BLaER1 treated with 17β-estradiol and CSF1 and Interleukin-3, amounts not matched to agents 10 nM and 100 nM (cell line): ENCODE data around the gene DEPDC5.

Source experiments
- H3K27ac ChIP-seq, 11 experiments: shearing (Covaris generic); formaldehyde crosslinking; 2 replicates each; pipeline ENCODE4 v1.8.1; 2022
- H3K27me3 ChIP-seq, 11 experiments: shearing (Covaris generic); formaldehyde crosslinking; 2 replicates each; pipeline ENCODE4 v1.8.1; 2022
- H3K36me3 ChIP-seq, 11 experiments: shearing (Covaris generic); formaldehyde crosslinking; 2 replicates each; pipeline ENCODE4 v1.8.1; 2022
- H3K4me1 ChIP-seq, 10 experiments: shearing (Covaris generic); formaldehyde crosslinking; 2 replicates each; pipeline ENCODE4 v1.8.1; 2022
- H3K4me2 ChIP-seq, 11 experiments: shearing (Covaris generic); formaldehyde crosslinking; 2 replicates each; pipeline ENCODE4 v1.8.1; 2022
- H3K4me3 ChIP-seq, 10 experiments: shearing (Covaris generic); formaldehyde crosslinking; 2 replicates each; pipeline ENCODE4 v1.8.1; 2022
- H3K9ac ChIP-seq, 11 experiments: shearing (Covaris generic); formaldehyde crosslinking; 2 replicates each; pipeline ENCODE4 v1.8.1; 2022
- H3K9me3 ChIP-seq, 11 experiments: shearing (Covaris generic); formaldehyde crosslinking; replicated peaks in 1 of 11; 2 replicates each; pipeline ENCODE4 v1.8.1; 2022
- H4K20me1 ChIP-seq, 11 experiments: shearing (Covaris generic); formaldehyde crosslinking; 2 replicates each; pipeline ENCODE4 v1.8.1; 2022
- Cebpa-rat ChIP-seq, 11 experiments: shearing (Covaris generic); IDR thresholded peaks; 2 replicates each; pipeline ENCODE4 v1.8.1; 2022

DEPDC5 gene

GRCh38 chr22:31943206-31943977 is 189.6 kb downstream of the DEPDC5 start:
- peak overlapping the region; percentile 80 to 98 (median 94) for H3K4me3 ChIP-seq
- TF ChIP-seq Cebpa-rat (IDR thresholded peaks at IDR 0.05): no peak
- H3K36me3 ChIP-seq: peaks cover 7 to 28% (median 12%) of the 10 kb centered on the region in 11 experiments
- peak overlapping the region; percentile 67 to 98 (median 80) for H3K4me2 ChIP-seq
- peak overlapping the region in 10 of 11 experiments; percentile 89 to 99 (median 97); a peak in 21 of 22 replicates for H3K27ac ChIP-seq
- peaks cover 33 to 44% (median 37%) of the 10 kb centered on the region in 10 experiments for H3K4me1 ChIP-seq
- H3K9me3 ChIP-seq: no peaks in the 10 kb centered on the region
- H3K9ac ChIP-seq: peak overlapping the region; percentile 46 to 100 (median 98); a peak in 21 of 22 replicates
- peaks cover 20 to 38% (median 34%) of the 10 kb centered on the region in 11 experiments; a peak in 21 of 22 replicates for H4K20me1 ChIP-seq
- H3K27me3 ChIP-seq: no peaks in the 10 kb centered on the region

- peak within 1 kb of the TSS; percentile 80 to 99 (median 97) for H3K27ac ChIP-seq
Measured at GRCh38 chr22:31943978-31944699, 190.3 kb downstream of the DEPDC5 start, which contains the start of gene YWHAH. Gene YWHAH, plus strand, starts transcription at chr22:31944535. Its CDS starts 199 bp downstream, at chr22:31944734.

GRCh38 chr22:31944700-31945442 is 191.1 kb downstream of the DEPDC5 start:
- H3K4me2 ChIP-seq: peak overlapping the region; percentile 82 to 98 (median 92)
- peaks cover 33 to 46% (median 38%) of the 10 kb centered on the region in 10 experiments for H3K4me1 ChIP-seq
- H3K27ac ChIP-seq: peak overlapping the region; percentile 80 to 99 (median 97)
- H3K9me3 ChIP-seq: no peaks in the 10 kb centered on the region
- no peaks in the 10 kb centered on the region for H3K27me3 ChIP-seq
- H3K4me3 ChIP-seq: peak overlapping the region; percentile 80 to 98 (median 94)
- H3K9ac ChIP-seq: peak overlapping the region; percentile 92 to 100 (median 98)
- no peak for TF ChIP-seq Cebpa-rat (IDR thresholded peaks at IDR 0.05)
- H3K36me3 ChIP-seq: peaks cover 18 to 42% (median 27%) of the 10 kb centered on the region in 11 experiments
- H4K20me1 ChIP-seq: peaks cover 27 to 52% (median 49%) of the 10 kb centered on the region in 11 experiments; a peak in 21 of 22 replicates

More at GRCh38 chr22:31943978-31944699, 190.3 kb downstream of the DEPDC5 start, which contains the start of gene YWHAH:
- peak within 1 kb of the TSS; percentile 92 to 100 (median 98) for H3K9ac ChIP-seq
- H3K9me3 ChIP-seq: no peaks in the 10 kb centered on the region
- peaks cover 33 to 46% (median 38%) of the 10 kb centered on the region in 10 experiments for H3K4me1 ChIP-seq
- no peaks in the 10 kb centered on the region for H3K27me3 ChIP-seq
- H3K4me2 ChIP-seq: peak within 1 kb of the TSS; percentile 82 to 98 (median 92)
- H3K36me3 ChIP-seq: peaks cover 11 to 35% (median 19%) of the 10 kb centered on the region in 11 experiments
- H3K4me3 ChIP-seq: peak within 1 kb of the TSS; percentile 80 to 98 (median 94)
- no peak for TF ChIP-seq Cebpa-rat (IDR thresholded peaks at IDR 0.05)
- H4K20me1 ChIP-seq: peaks cover 27 to 45% (median 42%) of the 10 kb centered on the region in 11 experiments; a peak in 21 of 22 replicates

- peaks cover 32 to 58% (median 55%) of the 10 kb centered on the region in 11 experiments; a peak in 21 of 22 replicates for H4K20me1 ChIP-seq
- H3K4me1 ChIP-seq: peaks cover 33 to 49% (median 43%) of the 10 kb centered on the region in 10 experiments
- H3K27me3 ChIP-seq: no peaks in the 10 kb centered on the region
- peak overlapping the region; percentile 82 to 98 (median 92) for H3K4me2 ChIP-seq
- H3K36me3 ChIP-seq: peaks cover 23 to 48% (median 32%) of the 10 kb centered on the region in 11 experiments
- H3K9me3 ChIP-seq: no peaks in the 10 kb centered on the region
- H3K9ac ChIP-seq: peak overlapping the region; percentile 92 to 100 (median 98)
- no peak for TF ChIP-seq Cebpa-rat (IDR thresholded peaks at IDR 0.05)
- peak overlapping the region; percentile 80 to 98 (median 94) for H3K4me3 ChIP-seq
- peak overlapping the region; percentile 80 to 99 (median 97) for H3K27ac ChIP-seq
Measured at GRCh38 chr22:31945443-31945855, 191.6 kb downstream of the DEPDC5 start.

- peak overlapping the region in 10 of 11 experiments; percentile 6 to 99 (median 97); a peak in 17 of 22 replicates for H3K27ac ChIP-seq
- no peaks in the 10 kb centered on the region for H3K9me3 ChIP-seq
- H3K27me3 ChIP-seq: no peaks in the 10 kb centered on the region
- H3K36me3 ChIP-seq: peaks cover 25 to 55% (median 39%) of the 10 kb centered on the region in 11 experiments
- peaks cover 40 to 55% (median 48%) of the 10 kb centered on the region in 10 experiments for H3K4me1 ChIP-seq
- peaks cover 36 to 65% (median 62%) of the 10 kb centered on the region in 11 experiments; a peak in 21 of 22 replicates for H4K20me1 ChIP-seq
- no peak for TF ChIP-seq Cebpa-rat (IDR thresholded peaks at IDR 0.05)
- H3K4me3 ChIP-seq: peak overlapping the region; percentile 80 to 98 (median 94)
- peak overlapping the region; percentile 92 to 100 (median 98) for H3K9ac ChIP-seq
- H3K4me2 ChIP-seq: peak overlapping the region; percentile 82 to 98 (median 92)
Measured at GRCh38 chr22:31945971-31946680, 192.3 kb downstream of the DEPDC5 start.

GRCh38 chr22:31947296-31947695 is 193.5 kb downstream of the DEPDC5 start:
- peaks cover 25 to 67% (median 51%) of the 10 kb centered on the region in 11 experiments for H3K36me3 ChIP-seq
- peak overlapping the region; percentile 82 to 98 (median 92) for H3K4me2 ChIP-seq
- TF ChIP-seq Cebpa-rat (IDR thresholded peaks at IDR 0.05): no peak
- 0 out of 22 replicates have a peak overlapping the region, but pooled peaks of 1 of the 11 experiments have one; percentile 97 for H3K27ac ChIP-seq
- H3K9ac ChIP-seq: peak overlapping the region in 9 of 11 experiments; percentile 92 to 100 (median 98); a peak in 14 of 22 replicates
- no peaks in the 10 kb centered on the region for H3K9me3 ChIP-seq
- H4K20me1 ChIP-seq: peaks cover 44 to 77% (median 73%) of the 10 kb centered on the region in 11 experiments; a peak in 21 of 22 replicates
- H3K27me3 ChIP-seq: no peaks in the 10 kb centered on the region
- peaks cover 48 to 65% (median 54%) of the 10 kb centered on the region in 10 experiments for H3K4me1 ChIP-seq
- peak overlapping the region in 8 of 10 experiments; percentile 87 to 98 (median 96); a peak in 9 of 20 replicates for H3K4me3 ChIP-seq

GRCh38 chr22:31948002-31948401 is 194.2 kb downstream of the DEPDC5 start:
- H3K27ac ChIP-seq: no peak overlapping the region
- H3K27me3 ChIP-seq: no peaks in the 10 kb centered on the region
- peak overlapping the region in 1 of 11 experiments; percentile 34; a peak in 1 of 22 replicates for H3K9ac ChIP-seq
- no peak for TF ChIP-seq Cebpa-rat (IDR thresholded peaks at IDR 0.05)
- H3K4me2 ChIP-seq: peak overlapping the region in 2 of 11 experiments; percentile 9 to 13; a peak in 1 of 22 replicates
- H3K4me3 ChIP-seq: no peak overlapping the region
- peaks cover 50 to 84% (median 80%) of the 10 kb centered on the region in 11 experiments; a peak in 21 of 22 replicates for H4K20me1 ChIP-seq
- peaks cover 45 to 66% (median 52%) of the 10 kb centered on the region in 10 experiments for H3K4me1 ChIP-seq
- H3K9me3 ChIP-seq: no peaks in the 10 kb centered on the region
- peaks cover 25 to 74% (median 58%) of the 10 kb centered on the region in 11 experiments for H3K36me3 ChIP-seq
